Skin epidermis (tissue), 12 donors: ENCODE data around the gene MAN2B2.

Experiments
- H3K27ac ChIP-seq, 21 experiments: fragments of 200-600 bp; sonication (generic) in 11 of 21; one replicate each; pipeline ENCODE4 v1.5.0; 2020; ENCODE audit warnings: mild to moderate bottlenecking in 3 of 21, inconsistent platforms in 2 of 21, moderate library complexity in 2 of 21
- H3K4me3 ChIP-seq, 7 experiments: fragments of 200-600 bp; sonication (generic) in 2 of 7; one replicate each; pipeline ENCODE4 v1.5.0; 2020; ENCODE audit warnings: inconsistent platforms in 2 of 7, mild to moderate bottlenecking in 2 of 7, moderate library complexity in 1 of 7

MAN2B2 gene

DNA sequence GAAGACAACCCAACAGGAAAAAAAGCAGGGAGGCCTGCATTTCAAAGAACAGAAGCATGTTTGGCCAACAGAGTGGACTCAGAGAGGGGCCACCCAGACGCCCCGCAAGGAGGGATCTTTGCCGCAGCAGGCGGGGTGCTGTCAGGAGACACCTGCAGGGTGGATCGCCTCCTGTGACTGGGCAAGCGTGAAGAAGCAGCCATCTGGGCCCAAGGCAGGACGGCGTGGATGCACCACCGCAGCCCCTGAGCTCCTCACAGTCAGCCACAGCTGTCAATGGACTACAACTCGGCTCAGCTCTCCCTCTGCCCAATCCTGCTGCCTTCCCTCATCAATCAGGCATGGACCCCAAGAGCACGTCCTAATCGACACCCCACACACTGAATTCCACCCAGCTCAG, 32.0 kb upstream of the MAN2B2 start:
- Histone ChIP-seq H3K27ac (no peak overlapping the region), H3K4me3 (no peak overlapping the region)

- Histone ChIP-seq H3K27ac (no peak overlapping the region), H3K4me3 (no peak overlapping the region)
Observed at GRCh38 chr4:6546091-6546490, 28.9 kb upstream of the MAN2B2 start.

DNA sequence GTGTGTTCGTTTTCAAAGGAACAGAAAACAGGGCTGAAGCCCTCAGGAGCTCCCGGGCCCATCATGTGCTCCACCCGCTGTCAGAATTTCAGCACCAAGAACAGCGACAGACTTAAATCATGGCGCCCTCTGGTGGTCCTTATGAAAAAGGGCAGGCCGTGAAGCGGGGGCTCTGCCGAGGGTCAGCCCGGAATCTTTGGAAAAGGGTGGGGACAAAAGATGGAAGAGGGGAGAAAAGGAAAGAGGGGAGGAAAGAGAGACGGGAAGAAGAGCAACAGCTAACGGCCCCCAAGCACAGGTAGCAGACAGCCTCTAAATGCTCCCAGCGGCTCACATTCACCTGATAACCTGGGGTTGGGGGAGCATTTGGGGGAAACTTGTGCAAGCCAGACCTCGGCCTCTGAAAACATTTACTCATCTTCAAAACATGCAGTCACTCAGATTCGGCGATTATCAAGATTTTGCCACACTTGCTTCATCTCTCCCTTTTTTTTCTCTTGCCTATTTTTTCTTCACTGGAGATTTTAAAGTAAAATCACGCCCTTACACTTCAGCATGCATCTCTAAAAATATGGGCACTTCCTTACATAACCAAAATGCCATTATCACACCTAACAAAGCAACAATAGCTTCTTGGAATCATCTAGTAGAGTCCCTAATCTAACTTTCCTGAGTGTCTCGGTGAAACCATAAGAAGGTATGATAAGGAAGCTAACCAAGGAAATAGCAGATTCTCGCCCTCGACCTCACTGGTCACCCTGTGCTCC, 28.1 kb upstream of the MAN2B2 start:
- H3K4me3 ChIP-seq = no peak overlapping the region
- H3K27ac ChIP-seq = no peak overlapping the region

GRCh38 chr4:6548201-6548881, 26.6 kb upstream of the MAN2B2 start:
- H3K27ac ChIP-seq = no peak overlapping the region
- H3K4me3 ChIP-seq = no peak overlapping the region

DNA sequence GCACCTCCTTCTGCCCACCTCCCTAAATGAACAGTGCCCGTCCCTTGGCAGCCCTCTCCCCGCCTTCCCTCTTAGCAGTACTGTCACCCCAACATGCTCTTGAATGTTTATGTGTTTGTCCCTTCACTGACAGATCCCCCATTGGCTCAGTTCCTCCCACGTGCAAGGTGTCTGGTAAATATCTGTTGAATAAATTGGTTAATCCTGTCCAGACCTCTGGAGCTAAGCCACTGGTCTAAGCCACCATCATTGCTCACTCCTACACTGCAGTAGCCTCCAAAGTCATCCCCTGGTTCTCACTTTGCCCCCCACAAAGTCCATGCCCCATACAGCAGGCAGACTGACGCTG, 26.1 kb upstream of the MAN2B2 start:
- H3K27ac ChIP-seq = no peak overlapping the region

GRCh38 chr4:6549445-6549844, 25.5 kb upstream of the MAN2B2 start:
- H3K27ac ChIP-seq = no peak overlapping the region

More for the DNA sequence above, 26.1 kb upstream of the MAN2B2 start:
- H3K4me3 ChIP-seq = no peak overlapping the region

DNA sequence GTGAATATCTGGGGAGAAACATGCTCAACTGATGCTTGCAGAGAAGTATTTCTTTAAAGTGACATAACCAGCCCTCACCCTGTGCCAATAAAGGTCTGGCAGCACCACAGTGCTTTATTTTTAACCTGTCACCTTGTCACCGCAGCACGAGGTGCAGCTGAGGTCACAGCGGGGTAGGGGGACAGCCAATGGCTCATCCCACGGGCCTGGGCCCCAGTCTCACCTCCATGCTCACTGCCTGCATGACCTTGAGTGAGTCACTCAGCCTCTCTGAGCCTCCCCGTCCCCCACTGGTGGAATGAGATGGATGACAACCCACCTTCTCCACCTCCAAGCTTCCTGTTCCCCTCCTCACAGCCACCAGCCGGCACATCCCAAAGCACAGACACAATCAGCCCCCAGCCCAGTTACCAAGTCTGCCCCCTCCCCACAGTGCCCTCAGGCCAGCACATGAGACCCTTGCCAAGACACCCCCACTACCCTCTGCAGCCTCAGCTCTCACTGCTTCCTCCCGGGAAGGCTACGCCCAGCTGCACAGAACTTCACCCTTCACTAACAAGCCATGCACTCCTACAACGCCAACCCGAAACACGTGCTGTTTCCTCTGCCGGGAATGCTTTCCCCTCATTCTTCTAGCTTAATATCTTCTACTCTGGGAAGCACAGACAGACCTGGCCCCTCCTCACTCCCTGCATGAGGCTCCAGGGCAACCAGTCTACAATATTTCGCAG, 24.9 kb upstream of the MAN2B2 start:
- no peak overlapping the region for H3K27ac ChIP-seq
- H3K4me3 ChIP-seq = no peak overlapping the region

More at GRCh38 chr4:6549445-6549844, 25.5 kb upstream of the MAN2B2 start:
- no peak overlapping the region for H3K4me3 ChIP-seq

DNA sequence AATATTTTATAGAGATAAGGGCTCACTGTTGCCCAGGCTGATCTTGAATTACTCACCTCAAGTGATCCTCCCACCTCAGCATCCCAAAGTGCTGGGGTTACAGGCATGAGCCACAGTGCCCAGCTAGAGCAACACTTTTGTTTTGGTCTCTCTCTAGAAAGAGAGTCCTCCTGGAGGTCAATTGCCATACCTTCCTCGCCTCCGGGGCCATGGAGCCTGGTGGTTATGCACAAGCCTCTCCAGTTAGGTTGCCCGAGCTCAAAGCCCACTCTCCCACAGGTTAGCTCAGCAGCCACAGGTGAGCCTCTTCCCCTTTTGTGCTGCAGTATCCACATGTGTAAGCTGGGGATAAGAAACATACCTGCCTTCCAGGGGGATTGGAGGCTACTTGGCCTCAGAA, 24.2 kb upstream of the MAN2B2 start:
- Histone ChIP-seq H3K27ac (no peak overlapping the region), H3K4me3 (no peak overlapping the region)

- Histone ChIP-seq H3K4me3 (no peak overlapping the region), H3K27ac (no peak overlapping the region)
Observed at GRCh38 chr4:6551660-6552059, 23.3 kb upstream of the MAN2B2 start.

DNA sequence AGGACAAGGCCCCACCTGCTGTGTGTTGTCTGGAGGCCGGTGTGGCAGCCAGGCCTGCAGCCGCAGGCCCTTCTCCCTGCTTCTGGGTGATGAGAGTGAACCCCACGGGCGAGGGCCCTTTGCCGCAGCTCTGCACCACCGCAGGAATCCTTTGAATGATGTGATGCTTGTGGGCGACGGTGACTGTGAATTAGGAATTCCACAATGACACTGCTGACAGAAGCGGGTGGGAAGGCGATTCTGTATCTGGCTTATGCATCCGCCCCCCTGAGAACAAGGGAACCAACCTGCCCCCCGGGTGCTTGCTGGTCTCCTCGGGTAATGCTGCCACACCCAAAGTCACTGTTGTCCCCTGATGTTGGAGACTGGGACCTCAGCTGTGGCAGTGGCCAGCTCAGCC, 19.5 kb upstream of the MAN2B2 start:
- H3K4me3 ChIP-seq = no peak overlapping the region
- H3K27ac ChIP-seq = no peak overlapping the region

GRCh38 chr4:6556263-6556662, 18.7 kb upstream of the MAN2B2 start:
- no peak overlapping the region for H3K4me3 ChIP-seq
- no peak overlapping the region for H3K27ac ChIP-seq

- H3K27ac ChIP-seq = no peak overlapping the region
Observed at GRCh38 chr4:6557185-6557584, 17.8 kb upstream of the MAN2B2 start.

DNA sequence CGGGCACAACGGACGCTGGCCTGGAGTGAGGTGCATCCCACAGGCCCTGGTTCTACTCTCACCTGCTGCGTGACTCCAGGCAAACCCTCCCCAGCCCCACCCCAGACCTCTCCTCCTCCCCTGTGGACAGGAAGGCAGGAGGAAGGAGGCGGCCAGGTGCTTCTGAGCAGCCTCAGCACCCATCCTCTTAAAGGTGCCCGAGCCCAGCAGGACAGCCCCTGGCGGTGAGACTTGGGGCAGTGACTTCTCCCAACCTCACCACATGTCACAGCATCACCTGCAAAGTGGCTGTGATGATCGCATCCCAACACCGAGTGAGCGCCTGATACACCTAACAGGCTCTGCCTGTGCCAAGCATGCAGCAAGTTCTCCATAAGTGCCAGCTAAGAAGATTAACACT, 17.1 kb upstream of the MAN2B2 start:
- Histone ChIP-seq H3K4me3 (no peak overlapping the region), H3K27ac (no peak overlapping the region)

More at GRCh38 chr4:6557185-6557584, 17.8 kb upstream of the MAN2B2 start:
- no peak overlapping the region for H3K4me3 ChIP-seq

- no peak overlapping the region for H3K4me3 ChIP-seq
- H3K27ac ChIP-seq = no peak overlapping the region
Observed at GRCh38 chr4:6560416-6561172, 14.4 kb upstream of the MAN2B2 start.

- no peak overlapping the region for H3K27ac ChIP-seq
- H3K4me3 ChIP-seq = no peak overlapping the region
Observed at GRCh38 chr4:6561173-6561516, 13.8 kb upstream of the MAN2B2 start.

GRCh38 chr4:6561706-6562371, 13.2 kb upstream of the MAN2B2 start:
- no peak overlapping the region for H3K27ac ChIP-seq

GRCh38 chr4:6562931-6563901, 11.8 kb upstream of the MAN2B2 start:
- Histone ChIP-seq H3K4me3 (peak overlapping the region; percentile 7 to 44 (median 24)), H3K27ac (peak overlapping the region in 2 of 21 experiments; percentile 26 to 65)

More at GRCh38 chr4:6561706-6562371, 13.2 kb upstream of the MAN2B2 start:
- no peak overlapping the region for H3K4me3 ChIP-seq

GRCh38 chr4:6563935-6564645, 10.9 kb upstream of the MAN2B2 start:
- Histone ChIP-seq H3K27ac (no peak overlapping the region), H3K4me3 (peak overlapping the region in 4 of 7 experiments; percentile 5 to 44 (median 17))
